Measurements from ENCODE around the gene CAMK1D. TPM values are rescaled to one million over a fixed set of nuclear protein-coding genes. Genes with fewer than 3 reads are reported as not detected.

The CAMK1D gene
- total and polyA plus RNA-seq, 10 of the 15 experiments (the other 5 are each of a cell fraction or from before 2014, with no cell fraction given), result 2.1 to 35.5 (median 14.7) TPM

GRCh38 chr10:12829831-12830390, 480.6 kb downstream of the CAMK1D start:
- H3K9me3 ChIP-seq (replicated peaks; ENCODE audit: control insufficient read depth, insufficient read depth, low read length), result no peaks in the 10 kb centered on the region
- WGBS (ENCODE audit: insufficient coverage, insufficient replicate concordance, low lambda C conversion rate, missing lambda C conversion rate), result 98% methylated on average over 6 of the region's 6 CpGs
- H3K27me3 ChIP-seq (replicated peaks in 1 of 2; ENCODE audit: control insufficient read depth in 2 of 2, insufficient read depth in 2 of 2, low read length in 1 of 2), result no peaks in the 10 kb centered on the region
- ChIA-PET SMC1A (ENCODE audit: uncharacterized antibody, unreplicated experiment) (no interaction called here), CTCF (no interaction called here), RAD21 (ENCODE audit: unreplicated experiment) (no interaction called here), POLR2A (no interaction called here)
- no peaks in the 10 kb centered on the region; a peak in 1 of 4 replicates for H3K36me3 ChIP-seq (ENCODE audit: control insufficient read depth in 2 of 2, insufficient read depth in 2 of 2, low read length in 1 of 2)
- no peak overlapping the region for H3K4me2 ChIP-seq (ENCODE audit: control insufficient read depth, insufficient read depth)
- H3K4me1 ChIP-seq (ENCODE audit: control insufficient read depth, insufficient read depth, low read length), result no peaks in the 10 kb centered on the region
- ATAC-seq (no peak), DNase-seq (ENCODE audit: low read depth, low spot score) (no peak), FAIRE-seq (no peak)
- H3K9ac ChIP-seq (ENCODE audit: control insufficient read depth, insufficient read depth, low read length), result no peak overlapping the region
- H3K4me3 ChIP-seq, result no peak overlapping the region
- no TSS peak for BruUV-seq (replicated peaks)
- H2AFZ ChIP-seq (ENCODE audit: control insufficient read depth, low read depth, low read length), result no peak overlapping the region
- intact Hi-C loops (cut with micrococcal nuclease; ENCODE audit: unreplicated experiment) (no loop called here), in situ Hi-C loops (cut with MboI) (no loop called here)
- no peak overlapping the region for H3K27ac ChIP-seq (ENCODE audit: control insufficient read depth, insufficient read depth)
- no peaks in the 10 kb centered on the region for H4K20me1 ChIP-seq (ENCODE audit: control insufficient read depth, insufficient read depth)
- no peaks in the 10 kb centered on the region for H3K79me2 ChIP-seq (ENCODE audit: control insufficient read depth, insufficient read depth, low read length)
- TF ChIP-seq CHD4 (IDR thresholded peaks at IDR 0.05) (no peak), TAF1 (IDR thresholded peaks at IDR 0.05; ENCODE audit: borderline replicate concordance, low read depth, low read length) (no peak), EZH2 (IDR thresholded peaks at IDR 0.05; ENCODE audit: borderline replicate concordance, control insufficient read depth, low read depth, low read length) (no peak), USF2 (IDR thresholded peaks at IDR 0.05; ENCODE audit: borderline replicate concordance, low read depth, low read length) (no peak), EGR1 (IDR thresholded peaks at IDR 0.05; ENCODE audit: borderline replicate concordance in 1 of 2, low read depth in 2 of 2, low read length in 2 of 2) (no peak), IRF4 (IDR thresholded peaks at IDR 0.05; ENCODE audit: low read depth, low read length) (no peak), IKZF2 (IDR thresholded peaks at IDR 0.05) (no peak), HDGF (IDR thresholded peaks at IDR 0.05) (no peak), KDM1A (IDR thresholded peaks at IDR 0.05; ENCODE audit: borderline replicate concordance) (no peak), ZNF24 (IDR thresholded peaks at IDR 0.05) (no peak), E2F4 (IDR thresholded peaks at IDR 0.05; ENCODE audit: low read depth, low read length) (no peak), USF1 (IDR thresholded peaks at IDR 0.05; ENCODE audit: borderline replicate concordance, extremely low read length, insufficient read depth, low read depth, low read length) (no peak), IKZF1 (conservative IDR thresholded peaks at IDR 0.05) (no peak), YY1 (IDR thresholded peaks at IDR 0.05; ENCODE audit: low read depth, low read length) (no peak), PBX3 (IDR thresholded peaks at IDR 0.05; ENCODE audit: insufficient replicate concordance, low read depth, low read length) (no peak), NFXL1 (IDR thresholded peaks at IDR 0.05; ENCODE audit: borderline replicate concordance) (no peak), ZNF622 (IDR thresholded peaks at IDR 0.05) (no peak), MXI1 (IDR thresholded peaks at IDR 0.05; ENCODE audit: low read depth, low read length) (no peak)

All from GM12878 (cell line).